Neural cell (in vitro differentiated cells): Measurements from ENCODE around the gene CABP5. TPM values are rescaled to one million over a fixed set of nuclear protein-coding genes. Genes with fewer than 3 reads are reported as not detected.

ENCODE experiments used
- H2AFZ ChIP-seq: fragments of 200-600, 300-800 bp; sonication (generic), shearing (Covaris generic); 2 replicates; pipeline ENCODE4 v1.6.0; 2014; ENCODE audit warnings: low read depth, mild to moderate bottlenecking, antibody characterized with exemption, low read length, moderate library complexity
- H3F3A ChIP-seq: fragments of 200-600 bp; shearing (Covaris generic); 2 replicates; pipeline ENCODE4 v1.6.1; 2016; ENCODE audit warnings: mild to moderate bottlenecking, moderate library complexity, mixed read lengths, antibody characterized with exemption, low read length; ENCODE audit not compliant: insufficient read depth, poor library complexity, severe bottlenecking
- H3K27ac ChIP-seq: fragments of 200-600, 300-800 bp; sonication (generic), shearing (Covaris generic); 2 replicates; pipeline ENCODE4 v1.5.1; 2014; ENCODE audit warnings: mild to moderate bottlenecking, low read length, moderate library complexity
- H3K27me3 ChIP-seq: fragments of 300-800, 200-600 bp; sonication (generic), shearing (Covaris generic); 2 replicates; pipeline ENCODE4 v1.6.0; 2014; ENCODE audit warnings: mild to moderate bottlenecking, low read depth, low read length, moderate library complexity; ENCODE audit not compliant: insufficient read depth
- H3K36me3 ChIP-seq: fragments of 300-800, 200-600 bp; sonication (generic), shearing (Covaris generic); 2 replicates; pipeline ENCODE4 v1.5.1; 2014; ENCODE audit warnings: mild to moderate bottlenecking, antibody characterized with exemption, low read length, moderate library complexity; ENCODE audit not compliant: insufficient read depth
- H3K4me2 ChIP-seq: fragments of 300-800, 200-600 bp; sonication (generic), shearing (Covaris generic); 2 replicates; pipeline ENCODE4 v1.6.0; 2014; ENCODE audit warnings: mild to moderate bottlenecking, low read length
- H3K4me3 ChIP-seq: fragments of 300-800, 200-600 bp; sonication (generic), shearing (Covaris generic); 2 replicates; pipeline ENCODE4 v1.5.1; 2014; ENCODE audit warnings: mild to moderate bottlenecking, low read length, moderate library complexity
- H3K79me2 ChIP-seq: fragments of 200-600 bp; shearing (Covaris generic); replicated peaks from 2 replicates; pipeline ENCODE4 v1.6.0; 2014; ENCODE audit warnings: mild to moderate bottlenecking, low read length, moderate library complexity; ENCODE audit not compliant: insufficient read depth
- H3K9ac ChIP-seq: fragments of 300-800, 200-600 bp; sonication (generic), shearing (Covaris generic); 2 replicates; pipeline ENCODE4 v1.6.1; 2016; ENCODE audit warnings: mild to moderate bottlenecking, low read length, mixed read lengths
- H3K9me2 ChIP-seq: fragments of 200-600 bp; shearing (Covaris generic); 2 replicates; pipeline ENCODE4 v1.6.1; 2016; ENCODE audit warnings: mild to moderate bottlenecking, low read length, mixed read lengths; ENCODE audit not compliant: insufficient read depth
- H3K9me3 ChIP-seq: fragments of 200-600, 300-800 bp; sonication (generic), shearing (Covaris generic); 2 replicates; pipeline ENCODE4 v1.6.1; 2016; ENCODE audit warnings: mild to moderate bottlenecking, mixed run types, low read length, moderate library complexity, mixed read lengths
- H4K20me1 ChIP-seq: fragments of 200-600 bp; shearing (Covaris generic); 2 replicates; pipeline ENCODE4 v1.6.1; 2016; ENCODE audit warnings: mild to moderate bottlenecking, mixed run types; ENCODE audit not compliant: insufficient read depth
- CTCF ChIP-seq: fragments of 450-650 bp; IDR thresholded peaks from 2 replicates; pipeline ENCODE4 v1.5.1; 2014; ENCODE audit warnings: antibody characterized with exemption, mild to moderate bottlenecking, moderate library complexity; ENCODE audit not compliant: poor library complexity, severe bottlenecking
- MXI1 ChIP-seq: fragments of 450-650 bp; conservative IDR thresholded peaks from 2 replicates; pipeline ENCODE4 v1.6.1; 2014; ENCODE audit warnings: antibody characterized with exemption, mild to moderate bottlenecking; ENCODE audit not compliant: poor library complexity, severe bottlenecking
- POLR2AphosphoS5 ChIP-seq: IDR thresholded peaks from 2 replicates; pipeline ENCODE4 v1.6.1; 2012
- REST ChIP-seq: IDR thresholded peaks from 2 replicates; pipeline ENCODE4 v1.6.1; 2012; ENCODE audit warnings: borderline replicate concordance
- SMC3 ChIP-seq: fragments of 450-650 bp; conservative IDR thresholded peaks from 2 replicates; pipeline ENCODE4 v1.6.1; 2014; ENCODE audit warnings: antibody characterized with exemption, mild to moderate bottlenecking, moderate library complexity; ENCODE audit not compliant: poor library complexity
- polyA plus RNA-seq: library from polyadenylated mRNA; depleted of rRNA; stranded (reverse); fragments of >200 nt; gene quantifications from 2 replicates; pipeline ENCODE4 v1.2.3, GENCODE V29; 2014

CABP5 gene
- polyA plus RNA-seq, 1 donor from 2014 or later, result not detected

- TF ChIP-seq SMC3 (no peak), POLR2AphosphoS5 (no peak), MXI1 (no peak)
- Histone ChIP-seq H3K79me2 (no peaks in the 10 kb centered on the region), H3K27me3 (no peaks in the 10 kb centered on the region), H3K9ac (no peak overlapping the region), H3K4me3 (no peak overlapping the region), H3K4me2 (no peak overlapping the region), H3K9me2 (no peaks in the 10 kb centered on the region), H3K36me3 (no peaks in the 10 kb centered on the region), H4K20me1 (no peaks in the 10 kb centered on the region), H3K27ac (no peak overlapping the region), H3F3A (no peaks in the 10 kb centered on the region), H2AFZ (no peak overlapping the region), H3K9me3 (no peaks in the 10 kb centered on the region)
These were observed 1.9 kb downstream of the CABP5 start for GRCh38 chr19:48041877-48042580.

GRCh38 chr19:48036765-48037164, 7.1 kb downstream of the CABP5 start:
- no peaks in the 10 kb centered on the region for H3K36me3 ChIP-seq

More at GRCh38 chr19:48036765-48037164, 7.1 kb downstream of the CABP5 start:
- Histone ChIP-seq H3K9me3 (no peaks in the 10 kb centered on the region), H3K9ac (no peak overlapping the region), H3K4me2 (no peak overlapping the region), H2AFZ (no peak overlapping the region), H3K27me3 (no peaks in the 10 kb centered on the region), H3K27ac (no peak overlapping the region), H3K9me2 (no peaks in the 10 kb centered on the region), H3F3A (no peaks in the 10 kb centered on the region), H3K79me2 (no peaks in the 10 kb centered on the region), H4K20me1 (no peaks in the 10 kb centered on the region), H3K4me3 (no peak overlapping the region)
- TF ChIP-seq CTCF (no peak), REST (no peak)
